Peyer's patch (tissue), 4 donors: ENCODE measurements around the gene DUXB.

Experiments
- CTCF ChIP-seq, 6 experiments: fragments of 450-650 bp in 4 of 6; fragments of 200-600 bp in 2 of 6; sonication (generic) in 1 of 6; IDR thresholded peaks; one replicate each; pipeline ENCODE4 v1.5.1; 2017 to 2019; ENCODE audit warnings: antibody characterized with exemption in 6 of 6, mild to moderate bottlenecking in 3 of 6, moderate library complexity in 1 of 6
- POLR2A ChIP-seq, 2 donors: fragments of 450-650 bp; IDR thresholded peaks; one replicate each; pipeline ENCODE4 v1.5.1; 2017; ENCODE audit warnings: antibody characterized with exemption in 2 of 2, mild to moderate bottlenecking in 2 of 2, moderate library complexity in 2 of 2

- TF ChIP-seq CTCF (IDR thresholded peaks at IDR 0.05) (no peak), POLR2A (IDR thresholded peaks at IDR 0.05) (no peak)
Observed at GRCh38 chr16:75682308-75682707, 19.0 kb downstream of the DUXB start.
